Karpas-422 (cell line): ENCODE data around the gene EPB41L4A. TPM values are rescaled to one million over a fixed set of nuclear protein-coding genes. Genes with fewer than 3 reads are reported as not detected.

ENCODE experiments used
- DNase-seq: peaks from one replicate; pipeline ENCODE4 v3.0.0-alpha.2; 2015
- H2AFZ ChIP-seq: fragments of 200-600 bp; sonication (generic); 2 replicates; pipeline ENCODE4 v1.6.1; 2014; ENCODE audit warnings: antibody characterized with exemption, low read length, mixed read lengths
- H3K27ac ChIP-seq: fragments of 200-600 bp; sonication (generic); 2 replicates; pipeline ENCODE4 v1.5.1; 2014; ENCODE audit warnings: mild to moderate bottlenecking, low read length, moderate library complexity
- H3K27me3 ChIP-seq: fragments of 200-600 bp; sonication (generic); 2 replicates; pipeline ENCODE4 v1.6.1; 2014; ENCODE audit warnings: low read length, mixed read lengths
- H3K36me3 ChIP-seq: fragments of 200-600 bp; sonication (generic); 2 replicates; pipeline ENCODE4 v1.6.1; 2014; ENCODE audit warnings: low read length, mixed read lengths; ENCODE audit not compliant: insufficient read depth
- H3K4me1 ChIP-seq: fragments of 200-600 bp; sonication (generic); 2 replicates; pipeline ENCODE4 v1.6.1; 2014; ENCODE audit warnings: mild to moderate bottlenecking, low read length, mixed read lengths
- H3K4me2 ChIP-seq: fragments of 200-600 bp; sonication (generic); 2 replicates; pipeline ENCODE4 v1.6.1; 2014; ENCODE audit warnings: low read length, low read depth, mild to moderate bottlenecking; ENCODE audit not compliant: poor library complexity, severe bottlenecking
- H3K4me3 ChIP-seq: fragments of 200-600 bp; sonication (generic); 2 replicates; pipeline ENCODE4 v1.5.1; 2014; ENCODE audit warnings: mild to moderate bottlenecking, antibody characterized with exemption, low read length, mixed read lengths
- H3K79me2 ChIP-seq: fragments of 200-600 bp; sonication (generic); 2 replicates; pipeline ENCODE4 v1.6.1; 2014; ENCODE audit warnings: mild to moderate bottlenecking, low read length, mixed read lengths
- H3K9ac ChIP-seq: fragments of 200-600 bp; sonication (generic); 2 replicates; pipeline ENCODE4 v1.6.0; 2014; ENCODE audit warnings: low read length
- H3K9me2 ChIP-seq: fragments of 200-600 bp; sonication (generic), shearing (Covaris generic); replicated peaks from 2 replicates; pipeline ENCODE4 v1.6.0; 2014; ENCODE audit warnings: mild to moderate bottlenecking, low read length, moderate library complexity; ENCODE audit not compliant: insufficient read depth
- H3K9me3 ChIP-seq: fragments of 300-700, 200-600 bp; sonication (generic); 2 replicates; pipeline ENCODE4 v1.6.1; 2014; ENCODE audit warnings: low read length, mixed read lengths
- H4K20me1 ChIP-seq: fragments of 200-600 bp; sonication (generic); 2 replicates; pipeline ENCODE4 v1.6.1; 2014; ENCODE audit warnings: mild to moderate bottlenecking, antibody characterized with exemption, low read length, low read depth; ENCODE audit not compliant: insufficient read depth
- total RNA-seq: library from RNA; depleted of rRNA; stranded (reverse); fragments of >200 nt; shearing (Covaris generic); gene quantifications from 2 replicates; pipeline ENCODE4 v1.2.3, GENCODE V29; 2014; ENCODE audit warnings: low replicate concordance

The EPB41L4A gene
- total RNA-seq, 1 experiment from 2014 or later: 0.63 TPM

DNA sequence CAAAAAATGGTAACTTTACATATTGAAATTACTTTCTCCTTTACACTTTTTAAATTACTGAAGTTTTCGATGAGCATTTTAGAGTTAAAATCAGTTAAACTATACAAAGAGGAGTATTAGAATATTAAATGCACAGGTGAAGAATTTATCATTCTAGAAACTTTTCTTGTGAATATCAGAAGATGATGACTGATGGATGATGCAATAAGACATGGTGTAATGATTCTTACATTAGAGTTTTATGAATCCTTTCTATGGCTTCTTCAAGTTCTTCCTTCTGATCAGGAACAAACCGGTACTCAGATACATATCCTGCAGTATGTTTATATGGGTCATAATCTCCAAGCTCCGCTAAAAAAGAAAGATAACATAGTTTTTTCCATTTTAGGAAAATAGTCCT, 154.4 kb downstream of the EPB41L4A start:
- no peaks in the 10 kb centered on the region for H3K9me2 ChIP-seq
- H3K36me3 ChIP-seq: no peaks in the 10 kb centered on the region
- no peak overlapping the region for H3K9ac ChIP-seq
- H3K27ac ChIP-seq: no peak overlapping the region
- no peak for DNase-seq
- H3K9me3 ChIP-seq: no peaks in the 10 kb centered on the region
- no peak overlapping the region for H3K4me2 ChIP-seq
- H3K79me2 ChIP-seq: no peaks in the 10 kb centered on the region
- H3K27me3 ChIP-seq: no peaks in the 10 kb centered on the region
- H3K4me3 ChIP-seq: no peak overlapping the region
- no peak overlapping the region for H2AFZ ChIP-seq
- peaks cover 10% of the 10 kb centered on the region for H3K4me1 ChIP-seq
- H4K20me1 ChIP-seq: no peaks in the 10 kb centered on the region

- Histone ChIP-seq H3K4me3 (no peak overlapping the region), H3K4me2 (no peak overlapping the region), H3K27me3 (no peaks in the 10 kb centered on the region), H4K20me1 (no peaks in the 10 kb centered on the region), H3K4me1 (peaks cover 8% of the 10 kb centered on the region), H3K9me3 (no peaks in the 10 kb centered on the region), H2AFZ (no peak overlapping the region), H3K9me2 (no peaks in the 10 kb centered on the region), H3K36me3 (no peaks in the 10 kb centered on the region), H3K27ac (no peak overlapping the region), H3K9ac (no peak overlapping the region), H3K79me2 (no peaks in the 10 kb centered on the region)
- no peak for DNase-seq
Observed at GRCh38 chr5:112264151-112264550, 154.9 kb downstream of the EPB41L4A start.

DNA sequence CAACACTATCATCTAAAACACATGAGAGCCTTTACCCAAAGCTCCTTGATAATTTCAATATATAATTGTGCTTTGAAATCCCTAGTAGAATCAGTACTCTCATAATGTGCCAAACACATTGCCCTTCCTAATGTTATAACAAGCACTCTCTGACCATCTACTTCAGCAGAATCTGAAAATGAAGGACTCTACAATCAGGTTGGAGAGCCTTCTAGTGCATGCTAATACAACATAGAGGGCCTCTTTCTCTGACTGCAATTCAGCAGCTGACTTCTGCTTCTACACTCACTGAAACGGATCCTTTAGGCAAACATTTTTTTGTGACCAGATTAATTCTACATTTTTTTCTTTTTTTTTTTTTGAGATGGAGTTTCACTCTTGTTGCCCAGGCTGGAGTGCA, 155.6 kb downstream of the EPB41L4A start:
- no peaks in the 10 kb centered on the region for H3K36me3 ChIP-seq
- peaks cover 4% of the 10 kb centered on the region for H3K4me1 ChIP-seq
- DNase-seq: no peak
- H3K27me3 ChIP-seq: no peaks in the 10 kb centered on the region
- H3K4me3 ChIP-seq: no peak overlapping the region
- no peak overlapping the region for H2AFZ ChIP-seq
- H3K79me2 ChIP-seq: no peaks in the 10 kb centered on the region
- no peak overlapping the region for H3K9ac ChIP-seq
- no peak overlapping the region for H3K4me2 ChIP-seq
- no peak overlapping the region for H3K27ac ChIP-seq
- H3K9me3 ChIP-seq: no peaks in the 10 kb centered on the region
- no peaks in the 10 kb centered on the region for H3K9me2 ChIP-seq
- H4K20me1 ChIP-seq: no peaks in the 10 kb centered on the region

DNA sequence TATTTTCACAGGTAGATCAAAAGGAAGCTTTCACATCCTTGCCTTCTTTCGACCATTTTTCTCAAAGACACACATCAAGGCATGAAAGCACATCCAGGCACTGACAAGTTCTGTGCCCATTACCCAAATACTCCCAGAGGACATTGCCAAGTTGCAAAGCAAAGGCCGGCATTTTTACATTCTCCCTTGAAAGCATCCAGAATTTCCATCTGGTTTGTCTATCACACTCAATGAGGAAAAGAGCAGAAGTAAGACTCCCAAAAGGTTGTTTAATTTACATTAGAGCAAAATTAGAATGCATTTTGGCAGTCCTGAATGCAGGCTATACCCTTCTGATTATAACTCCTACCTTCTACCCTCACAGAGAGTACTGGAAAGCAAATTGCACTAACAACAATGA, 160.5 kb downstream of the EPB41L4A start:
- Histone ChIP-seq H3K9ac (no peak overlapping the region), H3K4me2 (no peak overlapping the region), H3K4me3 (no peak overlapping the region), H3K9me3 (no peaks in the 10 kb centered on the region), H3K79me2 (no peaks in the 10 kb centered on the region), H4K20me1 (no peaks in the 10 kb centered on the region), H3K36me3 (no peaks in the 10 kb centered on the region), H3K9me2 (no peaks in the 10 kb centered on the region), H3K27me3 (no peaks in the 10 kb centered on the region), H3K4me1 (no peaks in the 10 kb centered on the region), H2AFZ (no peak overlapping the region), H3K27ac (no peak overlapping the region)
- DNase-seq: no peak

GRCh38 chr5:112257976-112258375, 161.1 kb downstream of the EPB41L4A start:
- Histone ChIP-seq H2AFZ (no peak overlapping the region), H3K27ac (no peak overlapping the region), H3K4me1 (peaks cover 3% of the 10 kb centered on the region), H3K4me2 (no peak overlapping the region), H3K9me2 (no peaks in the 10 kb centered on the region), H3K9ac (no peak overlapping the region), H3K36me3 (no peaks in the 10 kb centered on the region), H3K27me3 (no peaks in the 10 kb centered on the region), H3K4me3 (no peak overlapping the region), H4K20me1 (no peaks in the 10 kb centered on the region), H3K9me3 (no peaks in the 10 kb centered on the region), H3K79me2 (no peaks in the 10 kb centered on the region)
- no peak for DNase-seq

DNA sequence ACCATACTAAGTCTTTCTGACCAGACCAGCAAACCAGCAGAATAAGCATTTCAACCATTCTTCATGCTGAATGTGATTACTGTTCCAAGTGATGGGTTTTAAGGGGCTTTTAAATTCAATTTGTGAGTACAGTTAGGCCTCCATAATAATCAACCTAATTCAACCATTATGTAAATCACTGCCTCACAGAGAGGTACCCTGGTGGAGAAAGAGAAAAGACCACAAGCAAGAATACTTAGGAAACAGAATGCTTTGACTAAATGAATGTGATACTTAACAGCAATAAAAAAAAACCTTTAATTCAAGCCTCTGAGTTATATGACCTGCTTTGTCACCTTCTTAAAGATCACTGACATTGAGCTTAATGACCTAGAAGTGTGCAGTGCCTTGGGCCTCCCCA, 162.1 kb downstream of the EPB41L4A start:
- Histone ChIP-seq H3K36me3 (no peaks in the 10 kb centered on the region), H2AFZ (no peak overlapping the region), H3K27ac (no peak overlapping the region), H3K4me1 (peaks cover 6% of the 10 kb centered on the region), H3K79me2 (no peaks in the 10 kb centered on the region), H4K20me1 (no peaks in the 10 kb centered on the region), H3K9me2 (no peaks in the 10 kb centered on the region), H3K4me2 (no peak overlapping the region), H3K9me3 (no peaks in the 10 kb centered on the region), H3K27me3 (no peaks in the 10 kb centered on the region), H3K9ac (no peak overlapping the region), H3K4me3 (no peak overlapping the region)
- no peak for DNase-seq

- no peaks in the 10 kb centered on the region for H3K9me3 ChIP-seq
- no peaks in the 10 kb centered on the region for H3K9me2 ChIP-seq
- H3K4me2 ChIP-seq: no peak overlapping the region
- no peaks in the 10 kb centered on the region for H3K79me2 ChIP-seq
- H2AFZ ChIP-seq: no peak overlapping the region
- no peaks in the 10 kb centered on the region for H4K20me1 ChIP-seq
- no peak overlapping the region for H3K9ac ChIP-seq
- no peaks in the 10 kb centered on the region for H3K27me3 ChIP-seq
- no peak overlapping the region for H3K4me3 ChIP-seq
- H3K36me3 ChIP-seq: no peaks in the 10 kb centered on the region
- no peak overlapping the region for H3K27ac ChIP-seq
- DNase-seq: no peak
- H3K4me1 ChIP-seq: peaks cover 6% of the 10 kb centered on the region
Observed at GRCh38 chr5:112254303-112254702, 164.8 kb downstream of the EPB41L4A start.

GRCh38 chr5:112253478-112254250, 165.4 kb downstream of the EPB41L4A start:
- H3K4me3 ChIP-seq: no peak overlapping the region
- H3K4me1 ChIP-seq: peaks cover 6% of the 10 kb centered on the region
- no peaks in the 10 kb centered on the region for H3K79me2 ChIP-seq
- no peak overlapping the region for H3K27ac ChIP-seq
- DNase-seq: no peak
- H3K27me3 ChIP-seq: no peaks in the 10 kb centered on the region
- no peak overlapping the region for H2AFZ ChIP-seq
- no peak overlapping the region for H3K9ac ChIP-seq
- no peaks in the 10 kb centered on the region for H3K9me3 ChIP-seq
- no peaks in the 10 kb centered on the region for H3K36me3 ChIP-seq
- H3K9me2 ChIP-seq: no peaks in the 10 kb centered on the region
- no peaks in the 10 kb centered on the region for H4K20me1 ChIP-seq
- no peak overlapping the region for H3K4me2 ChIP-seq
